Keratinocyte (primary cell): Measurements from ENCODE around the gene ZRANB1. TPM values are rescaled to one million over a fixed set of nuclear protein-coding genes. Genes with fewer than 3 reads are reported as not detected.

Source experiments
- DNase-seq: peaks from one replicate; pipeline ENCODE4 v3.0.0-alpha.2; 2011; ENCODE audit warnings: low read depth, missing footprints, low spot score
- FAIRE-seq: peaks from 2 replicates; lab custom pipeline; 2011; peaks lifted over from hg19 to GRCh38; lab: Jason Lieb, UNC
- H2AFZ ChIP-seq: 2 replicates; pipeline ENCODE4 v1.6.0; 2012; ENCODE audit warnings: low read length, control low read depth, inconsistent platforms; ENCODE audit not compliant: control insufficient read depth
- H3K27ac ChIP-seq: 2 replicates; pipeline ENCODE4 v1.5.1; 2011; ENCODE audit warnings: low read length; ENCODE audit not compliant: control insufficient read depth, insufficient read depth
- H3K27me3 ChIP-seq: 3 replicates; pipeline ENCODE4 v1.6.0; 2011; ENCODE audit warnings: low read length; ENCODE audit not compliant: control insufficient read depth, insufficient read depth; ENCODE audit errors: extremely low read depth
- H3K36me3 ChIP-seq, 2 experiments: 2 replicates in 1 of 2; 3 replicates in 1 of 2; pipeline ENCODE4 v1.5.1; 2011; ENCODE audit warnings: low read length in 2 of 2, mild to moderate bottlenecking in 1 of 2; ENCODE audit not compliant: control insufficient read depth in 2 of 2, insufficient read depth in 2 of 2; ENCODE audit errors: extremely low read depth in 1 of 2
- H3K4me1 ChIP-seq: 3 replicates; pipeline ENCODE4 v1.5.1; 2011; ENCODE audit warnings: low read length; ENCODE audit not compliant: control insufficient read depth, insufficient read depth; ENCODE audit errors: extremely low read depth
- H3K4me2 ChIP-seq: 3 replicates; pipeline ENCODE4 v1.6.0; 2011; ENCODE audit warnings: low read depth, low read length; ENCODE audit not compliant: control insufficient read depth, insufficient read depth; ENCODE audit errors: extremely low read depth
- H3K4me3 ChIP-seq, 3 experiments: fragments of 200-600 bp in 1 of 3; sonication (generic) in 1 of 3; 2 replicates in 2 of 3; 3 replicates in 1 of 3; pipeline ENCODE4 v1.5.1; 2011 to 2016; ENCODE audit warnings: low read length in 3 of 3, mild to moderate bottlenecking in 3 of 3, control low read depth in 2 of 3, inconsistent platforms in 1 of 3, low read depth in 1 of 3, mixed read lengths in 1 of 3, mixed run types in 1 of 3, moderate library complexity in 1 of 3; ENCODE audit not compliant: control insufficient read depth in 2 of 3, insufficient read depth in 2 of 3; ENCODE audit errors: extremely low read depth in 1 of 3
- H3K79me2 ChIP-seq: 2 replicates; pipeline ENCODE4 v1.6.0; 2012; ENCODE audit warnings: low read length; ENCODE audit not compliant: control insufficient read depth, insufficient read depth
- H3K9ac ChIP-seq: 3 replicates; pipeline ENCODE4 v1.6.0; 2011; ENCODE audit warnings: low read length; ENCODE audit not compliant: control insufficient read depth, insufficient read depth; ENCODE audit errors: extremely low read depth
- H3K9me1 ChIP-seq: 3 replicates; pipeline ENCODE4 v1.6.0; 2011; ENCODE audit warnings: low read length; ENCODE audit not compliant: control insufficient read depth, insufficient read depth; ENCODE audit errors: extremely low read depth
- H3K9me3 ChIP-seq: 2 replicates; pipeline ENCODE4 v1.5.1; 2012; ENCODE audit warnings: low read depth, low read length; ENCODE audit not compliant: control insufficient read depth
- H4K20me1 ChIP-seq: 3 replicates; pipeline ENCODE4 v1.6.0; 2011; ENCODE audit warnings: low read length; ENCODE audit not compliant: control insufficient read depth, insufficient read depth; ENCODE audit errors: extremely low read depth
- CTCF ChIP-seq, 3 experiments: IDR thresholded peaks in 1 of 3; conservative IDR thresholded peaks in 1 of 3; optimal IDR thresholded peaks in 1 of 3; 2 replicates in 2 of 3; 3 replicates in 1 of 3; pipeline versions ENCODE3 to v1.5.1; 2011; ENCODE audit warnings: low read length in 3 of 3, mild to moderate bottlenecking in 3 of 3, moderate library complexity in 2 of 3, control low read depth in 1 of 3, inconsistent platforms in 1 of 3; ENCODE audit not compliant: insufficient read depth in 2 of 3; ENCODE audit errors: extremely low read depth in 1 of 3
- EZH2 ChIP-seq: IDR thresholded peaks from one replicate; pipeline ENCODE4 v1.6.1; 2012; ENCODE audit warnings: inconsistent platforms, mild to moderate bottlenecking, low read length, moderate library complexity
- dilution Hi-C: fragments of 300-500 bp; cut with MboI; formaldehyde crosslinking; loops from one replicate; pipeline ENCODE4 v1.7.0; 2020; ENCODE audit warnings: low sequenced_read_pairs; ENCODE audit not compliant: extremely low pct_ligation_motif_present
- polyA plus RNA-seq, 5 experiments: library from polyadenylated mRNA; depleted of rRNA in 3 of 5; stranded (reverse) in 3 of 5; stranded (forward) in 1 of 5; unstranded in 1 of 5; fragments of >200 nt; gene quantifications; 1 replicate in 1 of 5; 2 replicates in 3 of 5; 3 replicates in 1 of 5; pipeline versions ENCODE4 v1.2.1 to v1.2.3, GENCODE V29; 2011 to 2012; ENCODE audit warnings: missing spikeins in 2 of 5, low read depth in 1 of 5, low replicate concordance in 1 of 5

Gene ZRANB1
- polyA plus RNA-seq, 1 donor (not counting 4 experiments of a cell fraction or from before 2014, with no cell fraction given) = 9.3 TPM

DNA sequence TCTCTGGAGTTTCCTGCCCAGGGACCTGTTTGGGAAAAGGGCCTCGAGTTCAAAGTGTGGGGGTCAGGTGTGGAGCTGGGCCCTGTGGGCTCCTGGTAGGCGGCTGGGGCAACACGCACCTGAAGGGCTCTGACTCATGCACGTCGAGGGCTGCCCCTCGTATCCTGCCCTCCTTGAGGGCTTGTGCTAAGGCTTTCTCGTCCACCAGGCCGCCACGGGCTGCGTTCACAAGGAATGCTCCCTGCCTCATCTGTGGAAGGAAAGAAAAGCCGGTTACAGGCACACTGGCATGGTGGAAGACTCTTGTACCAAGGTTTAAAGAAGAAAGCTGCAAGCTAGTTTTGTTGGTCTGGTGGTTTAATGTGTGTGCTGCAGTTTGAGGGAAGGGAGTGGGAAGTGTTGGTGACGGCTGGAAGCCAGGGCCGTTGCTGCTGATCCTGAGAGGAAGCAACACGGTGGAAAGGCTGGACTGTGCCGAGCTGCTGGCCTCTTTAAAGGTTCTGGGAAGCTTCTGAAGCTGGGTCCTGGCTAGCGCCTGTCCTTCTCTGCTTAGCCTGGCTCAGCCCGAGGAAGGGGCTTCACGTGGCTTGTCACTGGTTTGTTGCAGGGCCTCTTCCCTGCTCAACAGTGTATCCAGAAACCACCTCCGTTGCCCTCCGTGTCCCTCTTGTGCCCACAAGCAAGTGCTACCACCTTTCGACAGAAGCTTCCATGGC, 52.0 kb downstream of the ZRANB1 start:
- H3K27ac ChIP-seq = no peak overlapping the region
- H3K4me3 ChIP-seq = no peak overlapping the region
- no peak overlapping the region for H3K9ac ChIP-seq
- TF ChIP-seq EZH2 = no peak
- no peak for TF ChIP-seq CTCF (optimal IDR thresholded peaks at IDR 0.05 in 1 of 3, IDR thresholded peaks at IDR 0.05 in 1 of 3, conservative IDR thresholded peaks at IDR 0.05 in 1 of 3; ENCODE audit: extremely low read depth in 1 of 3, insufficient read depth in 2 of 3, low read length in 3 of 3)
- dilution Hi-C loops = no loop called here
- H3K79me2 ChIP-seq = peaks cover 2% of the 10 kb centered on the region
- H3K36me3 ChIP-seq = peaks cover 55 to 59% of the 10 kb centered on the region in 2 experiments
- H2AFZ ChIP-seq = no peak overlapping the region
- peaks cover 5% of the 10 kb centered on the region for H3K4me1 ChIP-seq
- no peak overlapping the region for H3K4me2 ChIP-seq
- H3K9me3 ChIP-seq = no peaks in the 10 kb centered on the region
- H4K20me1 ChIP-seq = no peaks in the 10 kb centered on the region
- H3K27me3 ChIP-seq = no peaks in the 10 kb centered on the region
- no peaks in the 10 kb centered on the region for H3K9me1 ChIP-seq
- no peak for FAIRE-seq
- DNase-seq = no peak

GRCh38 chr10:124994573-124995473, 52.9 kb downstream of the ZRANB1 start:
- Histone ChIP-seq H3K36me3 (peaks cover 55 to 59% of the 10 kb centered on the region in 2 experiments), H2AFZ (no peak overlapping the region), H3K4me3 (no peak overlapping the region), H3K9me1 (no peaks in the 10 kb centered on the region), H3K9me3 (no peaks in the 10 kb centered on the region), H3K4me1 (peaks cover 2% of the 10 kb centered on the region), H3K27me3 (no peaks in the 10 kb centered on the region), H4K20me1 (no peaks in the 10 kb centered on the region), H3K9ac (no peak overlapping the region), H3K4me2 (no peak overlapping the region), H3K27ac (no peak overlapping the region), H3K79me2 (peaks cover 2% of the 10 kb centered on the region)
- dilution Hi-C loops = no loop called here
- FAIRE-seq (no peak), DNase-seq (no peak)
- TF ChIP-seq EZH2 (no peak), CTCF (optimal IDR thresholded peaks at IDR 0.05 in 1 of 3, IDR thresholded peaks at IDR 0.05 in 1 of 3, conservative IDR thresholded peaks at IDR 0.05 in 1 of 3; ENCODE audit: extremely low read depth in 1 of 3, insufficient read depth in 2 of 3, low read length in 3 of 3) (no peak)
